DMS 273 (cell line): ENCODE measurements around the gene FRMD4A.
"Not testable (repeated sequence)": the region's sequence is repeated elsewhere in the genome, so short reads cannot be mapped to it uniquely, and the experiment has no call there.

Experiments
- DNase-seq: peaks from one replicate; lab custom pipeline; 2025; ENCODE audit not compliant: unreplicated experiment; lab: John Stamatoyannopoulos, UW

Gene FRMD4A

DNA sequence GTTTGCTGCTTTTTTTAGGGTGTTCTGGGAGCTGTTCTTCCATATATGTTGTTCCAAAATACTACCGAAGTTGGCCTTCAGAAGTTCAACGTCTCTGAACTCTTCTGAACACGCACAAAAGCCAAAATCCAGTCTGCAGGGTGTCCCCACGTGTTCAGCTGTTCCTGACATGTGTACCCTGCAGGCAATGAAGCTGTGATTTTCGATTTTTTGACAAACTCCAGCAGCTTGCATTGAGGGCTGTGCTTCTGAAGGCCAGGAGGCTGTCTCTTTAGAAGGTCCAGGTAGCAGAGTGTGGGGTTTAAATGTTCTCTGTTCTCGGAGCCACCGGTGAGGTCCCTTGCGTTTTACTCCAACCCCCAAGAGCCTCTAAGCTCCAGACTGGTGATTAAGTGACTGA is 598.9 kb downstream of the FRMD4A start:
- DNase-seq = no peak

DNA sequence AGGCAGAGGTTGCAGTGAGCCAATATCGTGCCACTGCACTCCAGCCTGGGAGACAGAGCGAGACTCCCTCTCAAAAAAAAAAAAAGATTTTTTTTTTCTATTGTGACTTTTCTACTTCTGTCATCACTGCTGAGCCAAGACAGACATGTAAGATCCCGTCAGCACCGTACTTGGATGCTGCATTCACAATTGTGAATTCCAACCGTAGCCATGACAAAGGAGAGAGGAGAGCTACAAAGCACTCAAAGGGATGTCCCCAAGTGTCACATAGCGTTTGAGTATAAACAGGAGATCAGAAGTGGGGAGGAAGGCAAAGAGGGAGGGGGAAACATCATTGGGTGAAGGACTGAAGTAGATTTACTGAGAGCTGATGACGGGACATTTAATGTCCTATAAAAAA is 599.8 kb downstream of the FRMD4A start:
- no peak for DNase-seq

DNA sequence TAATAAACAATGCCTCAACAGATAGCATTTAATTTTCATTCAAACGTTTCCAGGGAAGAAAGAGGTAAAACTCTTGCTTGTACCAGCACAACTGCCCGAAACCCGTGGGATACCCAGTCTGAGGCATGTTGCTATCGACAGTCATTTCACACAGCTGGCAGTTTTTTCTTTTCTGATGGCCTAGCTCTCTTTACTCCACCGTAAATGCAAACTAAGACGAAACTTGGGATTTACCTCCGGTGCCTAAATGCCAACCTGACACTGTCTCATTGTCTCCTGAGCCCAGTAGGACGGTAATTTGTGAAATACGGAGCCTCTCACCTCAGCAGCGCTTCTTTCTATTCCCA is 600.4 kb downstream of the FRMD4A start:
- no peak for DNase-seq

DNA sequence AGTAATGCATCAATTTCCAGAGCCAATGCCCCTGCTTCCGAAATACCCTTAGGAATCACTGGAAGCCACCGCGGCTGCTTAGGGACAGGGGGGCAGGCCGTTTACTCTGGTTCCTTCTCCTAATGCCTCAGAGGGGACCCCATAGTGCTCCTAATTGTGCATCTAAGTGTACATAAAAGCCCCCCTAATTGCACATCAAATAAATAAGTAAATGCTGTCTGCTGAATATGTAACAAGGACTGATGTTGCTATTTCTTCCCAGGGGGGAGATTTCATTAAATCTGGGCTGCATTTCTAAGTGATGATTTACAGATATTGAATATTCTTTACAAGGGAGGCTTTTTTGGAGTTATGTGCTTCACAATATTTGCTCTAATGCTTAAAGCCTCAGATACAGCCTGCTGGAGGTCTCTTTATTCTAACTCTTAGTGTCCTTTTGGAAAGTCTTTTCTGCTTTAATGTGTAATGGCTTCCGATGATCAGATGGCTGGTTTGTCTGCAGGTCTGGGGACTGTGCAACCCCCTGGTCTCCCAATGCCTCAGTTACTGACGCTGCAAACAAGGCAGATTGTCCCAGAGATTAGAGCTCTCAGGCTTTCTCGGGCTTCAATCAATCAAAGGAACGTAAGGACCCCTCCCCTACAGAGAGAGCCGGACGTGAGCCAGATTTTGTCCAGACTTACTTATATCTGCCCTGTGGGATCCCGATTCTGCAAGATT is 601.0 kb downstream of the FRMD4A start:
- DNase-seq = no peak

DNA sequence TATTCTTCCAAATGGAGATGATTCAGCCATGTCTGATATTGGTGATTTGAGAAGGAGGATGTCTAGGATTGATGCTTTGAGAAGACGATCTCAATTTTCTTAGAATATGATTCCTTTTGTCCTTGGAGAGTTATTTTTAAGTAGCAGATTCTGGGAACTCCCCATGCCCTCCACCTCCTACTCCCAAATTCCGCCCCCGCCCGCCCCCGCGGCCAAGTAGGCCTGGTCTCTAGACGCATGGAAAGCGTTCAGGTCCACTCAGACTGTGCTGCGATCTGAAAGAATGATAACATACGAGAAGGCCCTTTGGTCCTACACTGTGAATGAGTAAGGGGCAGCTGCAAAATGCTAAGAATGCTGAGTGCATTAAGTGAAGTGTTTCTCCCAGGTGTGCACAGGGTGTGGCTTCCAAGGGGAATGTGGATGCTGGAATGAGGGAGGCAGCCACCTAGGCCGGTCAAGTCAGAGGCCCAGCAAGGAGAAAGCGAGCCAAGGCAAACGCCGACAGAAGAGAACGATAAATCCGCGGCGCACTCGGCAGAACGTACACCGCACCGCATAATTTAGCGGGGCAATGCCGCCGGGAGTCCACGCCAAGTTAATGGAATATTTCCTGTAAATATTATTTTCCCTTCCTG is 601.7 kb downstream of the FRMD4A start:
- no peak for DNase-seq

DNA sequence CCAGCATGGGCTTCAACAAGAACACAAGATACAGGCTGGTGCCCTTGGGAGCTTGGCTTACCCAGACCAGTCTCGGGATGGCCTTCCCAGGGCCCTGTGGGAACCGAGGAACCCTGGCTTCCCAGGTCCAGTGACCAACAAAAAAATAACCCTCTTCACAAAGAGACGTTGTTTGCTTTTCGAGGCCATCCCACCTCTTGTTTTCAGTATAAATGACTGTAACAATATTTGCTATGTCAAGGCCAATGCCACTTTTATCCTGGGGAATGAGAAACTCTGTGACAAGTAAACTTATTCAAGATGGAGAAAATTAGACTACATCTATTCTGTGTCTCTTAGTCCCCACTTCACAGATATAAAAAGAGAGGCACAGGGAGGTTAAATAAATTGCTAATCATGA is 605.1 kb downstream of the FRMD4A start:
- no peak for DNase-seq

DNA sequence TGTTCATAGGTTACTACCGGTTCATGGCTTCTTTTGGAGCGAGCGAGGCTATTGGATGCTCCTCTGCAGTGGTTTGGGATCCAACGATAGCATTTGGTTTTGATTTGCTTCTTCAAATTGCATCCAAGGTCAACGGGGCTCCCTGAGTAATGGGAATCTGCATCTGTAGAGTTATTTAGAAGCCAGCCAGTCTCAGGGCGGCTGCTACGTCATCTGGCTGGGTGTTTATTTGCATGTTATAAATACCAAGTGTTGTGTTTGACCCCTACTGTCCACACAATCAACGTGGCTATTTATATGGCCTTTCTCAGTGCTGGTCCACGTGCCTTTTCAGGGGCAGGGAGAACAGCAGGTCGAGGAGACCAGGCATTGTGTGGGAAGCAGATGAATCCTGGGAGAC is 606.2 kb downstream of the FRMD4A start:
- DNase-seq = no peak

DNA sequence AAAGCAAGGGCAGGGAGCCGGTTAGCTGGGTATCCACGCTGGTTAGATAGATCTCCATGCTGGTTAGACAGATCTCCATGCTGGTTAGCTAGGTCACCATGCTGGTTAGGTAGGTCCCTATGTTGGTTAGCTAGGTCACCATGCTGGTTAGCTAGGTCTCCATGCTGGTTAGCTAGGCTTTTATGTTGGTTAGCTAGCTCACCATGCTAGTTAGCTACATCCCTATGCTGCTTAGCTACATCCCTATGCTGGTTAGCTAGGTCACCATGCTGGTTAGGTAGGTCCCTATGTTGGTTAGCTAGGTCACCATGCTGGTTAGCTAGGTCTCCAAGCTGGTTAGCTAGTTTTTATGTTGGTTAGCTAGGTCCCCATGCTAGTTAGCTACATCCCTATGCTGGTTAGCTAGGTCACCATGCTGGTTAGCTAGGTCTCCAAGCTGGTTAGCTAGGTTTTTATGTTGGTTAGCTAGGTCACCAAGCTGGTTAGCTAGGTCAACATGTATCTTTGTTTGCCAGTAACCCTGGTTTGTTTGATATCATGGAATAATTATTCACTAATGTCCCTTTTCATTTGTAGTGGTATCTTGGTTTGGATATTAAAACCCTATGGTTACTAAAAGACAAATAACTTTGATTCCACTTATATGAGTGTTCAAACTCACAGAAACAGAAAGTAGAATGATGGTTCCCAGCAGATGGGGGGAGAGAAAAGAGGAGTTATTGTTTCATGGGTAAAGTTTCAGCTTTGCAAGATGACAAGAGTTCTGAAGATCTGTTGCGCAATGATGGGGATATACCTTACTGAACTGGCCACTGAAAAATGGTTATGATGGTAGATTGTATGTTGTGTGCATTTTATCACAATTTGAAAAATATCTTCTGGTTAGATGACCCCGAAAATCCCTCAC is 607.7 kb downstream of the FRMD4A start:
- no peak for DNase-seq

DNA sequence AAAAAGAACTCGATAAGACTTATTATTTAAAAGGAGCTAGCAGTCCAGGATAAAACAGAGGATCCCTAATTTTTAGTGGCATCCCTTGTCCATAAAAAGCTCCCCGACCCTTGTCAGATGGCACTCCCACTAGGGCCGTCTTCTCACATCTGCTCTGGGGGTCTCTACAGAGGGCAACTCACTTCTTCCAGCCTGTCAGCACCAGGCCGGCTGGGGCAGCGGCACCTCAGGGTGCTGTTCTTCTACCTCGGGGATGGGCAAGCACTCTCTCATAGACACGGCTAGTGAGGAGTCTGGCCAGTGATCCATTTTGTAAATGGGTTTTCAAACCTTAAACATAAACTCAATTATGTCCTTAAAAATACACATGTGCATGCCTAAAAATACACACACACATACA is 609.2 kb downstream of the FRMD4A start:
- DNase-seq = no peak

DNA sequence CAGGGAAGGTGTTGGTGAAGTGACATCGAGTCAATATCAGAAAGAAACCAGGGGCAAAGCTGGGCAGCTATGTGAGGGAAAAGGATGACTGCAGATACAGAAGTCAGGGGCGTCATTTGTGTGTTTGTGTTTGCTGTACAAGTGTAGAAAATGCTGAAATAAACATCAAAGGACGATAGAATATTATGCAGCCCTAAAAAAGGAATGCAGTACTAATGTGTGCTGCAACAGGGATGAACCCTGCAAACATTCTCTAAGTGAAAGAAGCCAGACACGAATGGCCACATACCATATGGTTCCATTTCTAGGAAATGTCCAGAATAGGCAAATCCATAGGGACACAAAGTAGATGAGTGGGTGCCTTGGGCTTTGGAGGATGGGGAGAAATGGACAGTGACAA is 610.0 kb downstream of the FRMD4A start:
- no peak for DNase-seq

DNA sequence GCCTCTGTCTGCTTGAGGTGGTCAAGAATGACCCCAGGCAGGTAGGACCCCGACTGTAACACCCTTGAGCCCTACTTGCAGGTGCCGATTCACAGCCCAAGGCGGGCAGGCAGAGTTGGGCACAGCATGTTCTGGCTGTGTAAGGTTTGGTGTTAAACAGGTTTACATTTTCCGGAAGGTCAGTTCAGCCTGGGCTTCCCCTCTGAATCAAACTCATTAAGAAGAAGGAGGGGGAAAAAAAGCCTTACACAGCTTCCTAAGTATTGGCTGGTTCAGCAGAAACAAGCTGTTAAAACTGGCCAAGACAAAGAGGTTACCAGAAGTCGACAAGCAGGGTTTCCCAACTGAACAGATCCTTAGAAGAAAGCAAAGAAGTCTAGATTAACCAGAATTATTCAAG is 611.3 kb downstream of the FRMD4A start:
- DNase-seq = no peak

DNA sequence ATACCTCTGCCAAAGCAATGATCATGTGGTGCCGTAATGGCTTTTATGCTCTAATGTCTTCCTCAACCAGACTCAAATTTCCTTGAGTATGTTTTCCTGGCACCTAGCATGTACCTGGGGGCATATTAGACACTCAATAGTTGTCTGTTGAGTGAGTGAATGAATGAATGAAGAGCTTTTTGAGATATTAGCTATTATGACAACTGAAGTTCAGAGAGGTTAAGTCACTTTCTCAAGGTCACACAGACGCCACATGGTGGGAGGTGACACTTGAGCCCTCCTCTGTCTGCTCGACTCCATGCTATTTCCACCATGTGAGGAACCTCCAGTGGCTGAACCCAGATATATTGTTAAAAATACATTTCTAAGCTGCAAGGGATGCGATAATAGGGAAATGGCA is 611.9 kb downstream of the FRMD4A start:
- DNase-seq = no peak

DNA sequence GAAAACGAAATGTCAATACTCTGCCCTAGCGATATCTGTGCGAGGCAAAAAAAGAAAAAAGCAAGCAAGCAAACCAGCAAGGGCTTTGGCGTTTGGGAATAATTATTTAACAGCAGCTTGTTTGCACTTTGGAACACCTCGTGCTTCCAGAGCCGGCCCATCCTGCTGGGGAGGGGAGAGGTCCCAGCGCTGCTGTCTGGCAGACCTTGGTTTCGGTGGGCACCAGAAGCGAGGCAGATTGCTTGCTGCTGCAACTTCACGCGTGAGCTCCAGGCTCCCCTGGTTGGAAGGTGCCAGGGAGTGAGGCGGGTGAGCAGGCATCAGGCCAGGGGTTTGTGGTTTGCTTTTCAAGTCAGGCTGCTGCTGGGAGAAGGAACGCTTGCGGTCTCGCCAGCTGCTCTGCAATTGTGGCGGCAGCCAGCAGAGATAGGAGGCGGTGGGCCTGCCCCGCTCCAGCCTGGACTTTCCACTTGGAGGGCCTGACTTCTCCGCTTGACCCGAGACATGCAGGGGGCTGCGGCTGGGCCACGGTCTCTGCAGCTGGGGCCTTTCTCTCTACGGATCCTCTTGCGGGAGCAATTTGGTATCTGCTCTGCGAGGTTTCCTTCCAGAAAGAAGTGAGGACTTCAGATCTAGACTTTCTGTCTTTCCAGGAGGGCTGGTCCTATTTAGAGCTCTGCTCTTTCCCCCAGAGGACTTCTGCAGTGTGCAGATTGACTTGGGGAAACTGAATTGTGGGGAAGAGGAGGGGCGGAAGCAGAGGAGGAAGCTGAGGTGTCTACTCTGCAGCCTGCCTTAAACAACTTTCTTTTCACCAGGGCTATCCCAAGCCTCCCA is 612.6 kb downstream of the FRMD4A start:
- peak; percentile 95 for DNase-seq

DNA sequence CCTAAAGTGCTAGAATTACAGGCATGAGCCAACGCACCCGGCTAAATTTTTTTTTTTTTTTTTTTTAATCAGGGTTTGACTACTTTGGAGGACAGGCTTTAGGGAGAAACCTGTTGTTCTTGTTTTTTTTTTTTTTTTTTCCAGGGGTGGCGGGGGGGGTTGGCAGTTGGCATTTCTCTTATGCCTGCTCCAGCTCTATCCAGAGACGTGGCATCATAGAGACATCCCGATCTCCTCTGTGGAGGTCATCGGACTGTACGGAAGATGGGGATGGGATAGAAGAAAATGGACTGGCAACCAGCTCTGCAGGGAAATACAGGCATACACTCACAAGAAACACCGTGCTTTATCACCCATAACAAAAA is 613.2 kb downstream of the FRMD4A start:
- DNase-seq = no peak

DNA sequence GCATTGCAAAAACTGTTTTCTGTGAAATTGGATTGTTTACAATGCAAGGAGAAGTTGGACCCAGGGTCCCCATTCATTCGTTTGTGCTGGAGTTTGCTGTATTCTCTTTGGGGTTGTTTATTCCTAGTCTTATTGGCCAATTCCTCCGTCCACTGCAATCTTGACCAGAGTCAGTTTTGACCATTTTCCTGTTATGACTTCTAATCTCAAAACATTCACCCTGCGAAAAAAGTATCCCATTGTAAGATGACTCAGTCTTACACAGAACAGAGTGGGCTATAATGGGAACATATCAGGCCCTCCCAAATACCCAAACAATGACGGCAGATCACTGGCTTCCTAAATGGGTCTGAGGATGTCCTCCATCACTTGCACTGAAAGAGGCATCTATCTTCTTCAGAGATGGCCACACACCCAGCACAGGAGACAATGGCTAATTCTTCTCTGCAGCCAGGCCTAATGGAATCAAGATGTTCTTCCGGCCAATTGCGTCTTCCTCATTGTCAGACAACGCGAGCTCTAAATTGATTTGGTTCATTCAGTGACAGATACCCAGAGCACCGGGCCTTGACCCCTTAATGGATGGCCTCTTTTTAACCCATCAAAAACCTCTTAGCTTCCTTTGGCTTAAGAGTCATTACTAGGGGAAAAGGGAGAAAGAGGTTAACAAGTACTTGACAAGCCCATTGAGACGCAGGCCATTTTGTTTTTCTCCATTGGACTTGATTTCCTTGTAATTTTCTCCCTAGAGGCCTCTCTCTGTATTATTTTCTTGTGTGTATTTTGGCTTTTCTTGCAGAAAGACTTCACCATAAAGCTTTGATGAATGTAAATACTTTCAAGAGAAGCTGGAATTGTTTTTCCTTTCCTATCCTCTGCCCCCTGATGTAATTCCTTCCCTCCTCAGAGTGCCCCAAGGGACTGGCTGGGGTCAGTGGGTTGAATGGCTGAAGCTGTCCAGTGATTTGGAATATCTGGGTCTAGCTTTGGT is 614.3 kb downstream of the FRMD4A start:
- no peak for DNase-seq

DNA sequence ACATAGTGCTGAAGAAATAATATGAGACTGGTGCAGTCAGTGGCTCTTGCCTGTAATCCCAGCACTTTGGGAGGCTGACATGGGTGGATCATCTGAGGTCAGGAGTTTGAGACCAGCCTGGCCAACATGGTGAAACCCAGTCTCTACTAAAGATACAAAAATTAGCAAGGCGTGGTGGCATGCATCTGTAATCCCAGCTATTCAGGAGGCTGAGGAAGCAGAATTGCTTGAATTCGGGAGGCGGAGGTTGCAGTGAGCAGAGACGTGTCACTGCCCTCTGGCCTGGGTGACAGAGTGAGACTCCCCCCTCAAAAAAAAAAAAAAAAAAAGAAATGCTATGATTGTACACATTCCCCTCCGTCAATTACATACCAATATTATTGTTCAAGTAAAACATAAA is 615.1 kb downstream of the FRMD4A start:
- DNase-seq = not testable (repeated sequence)

DNA sequence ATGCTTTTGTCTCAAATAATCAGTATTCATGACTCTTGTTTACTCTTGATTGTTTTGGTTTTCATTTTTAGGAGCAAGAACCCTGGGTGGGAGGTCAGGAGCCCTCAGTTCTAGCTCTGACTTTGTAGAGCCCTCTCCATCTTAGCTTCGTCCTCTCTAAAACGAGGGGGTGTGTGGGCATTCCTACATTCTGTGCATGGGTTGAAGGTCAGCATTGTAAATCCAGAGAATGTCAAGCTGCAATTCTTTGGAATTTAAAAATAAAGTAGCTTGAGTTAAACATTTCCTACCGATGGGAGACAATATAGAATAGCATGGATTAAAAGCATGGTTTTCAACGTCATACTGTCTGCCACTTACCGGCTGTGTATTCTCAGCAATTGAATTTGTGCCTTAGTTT is 615.6 kb downstream of the FRMD4A start:
- DNase-seq = no peak

DNA sequence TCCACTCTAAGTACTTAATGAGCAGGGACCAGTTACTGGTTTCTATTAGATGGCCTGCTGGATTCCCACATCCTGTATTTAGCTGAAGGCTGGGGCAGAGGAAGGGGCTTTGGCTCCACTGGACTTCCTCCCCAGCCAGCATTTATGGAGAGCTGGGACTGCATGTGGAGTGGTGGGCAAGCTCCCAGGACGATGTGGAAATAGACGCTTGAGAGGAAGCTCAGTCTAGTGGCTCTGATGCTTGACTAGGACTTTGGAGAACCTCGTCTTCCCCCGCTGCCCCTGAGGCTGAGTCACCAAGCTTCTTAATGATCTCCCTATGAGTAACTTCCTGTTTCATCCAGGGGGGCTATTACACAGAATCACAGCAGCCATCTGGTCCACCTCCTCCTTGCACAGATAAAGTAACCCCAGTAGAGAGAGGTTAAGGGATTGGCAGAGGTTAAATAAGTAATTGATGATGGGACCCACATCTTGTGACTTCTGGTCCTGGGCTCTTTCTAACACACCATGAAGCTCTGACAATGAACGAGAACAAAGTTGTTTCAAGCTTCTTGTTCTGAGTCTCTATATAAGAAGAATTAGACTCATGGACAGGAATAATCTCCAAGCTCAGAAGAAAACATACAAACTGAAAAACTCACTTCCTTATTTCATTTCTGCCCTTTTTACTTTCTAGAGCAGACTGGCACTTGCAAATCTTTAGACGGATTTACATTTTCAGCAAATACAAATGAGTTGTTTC is 617.7 kb downstream of the FRMD4A start:
- DNase-seq = peak; percentile 72

DNA sequence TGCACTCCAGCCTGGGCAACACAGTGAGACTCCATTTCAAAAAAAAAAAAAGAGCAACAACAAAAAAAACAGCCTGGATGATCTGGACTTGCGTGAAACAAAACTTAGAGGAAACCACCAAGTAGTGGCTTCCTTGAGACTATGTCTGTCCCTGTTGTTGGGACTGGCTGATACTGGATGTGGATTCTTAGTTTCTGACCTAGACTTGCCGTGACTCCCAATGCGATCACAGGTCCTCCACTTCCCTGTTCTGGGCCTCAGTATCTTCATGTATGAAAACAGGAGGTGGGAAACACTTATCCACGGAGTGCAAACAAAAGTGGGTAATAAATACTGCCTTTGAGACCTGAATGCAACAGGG is 618.3 kb downstream of the FRMD4A start:
- no peak for DNase-seq
